ENCODE data around the gene LTA. TPM values are rescaled to one million over a fixed set of nuclear protein-coding genes. Genes with fewer than 3 reads are reported as not detected.

Gene LTA
- total RNA-seq, 6 donors from 2014 or later, result 1.6 to 1.8 TPM; not detected in 4

- Histone ChIP-seq H3K27ac (peak overlapping the region; percentile 43 to 84 (median 66)), H3K9me3 (no peaks in the 10 kb centered on the region), H3K36me3 (no peaks in the 10 kb centered on the region), H3K4me3 (no peak overlapping the region), H3K4me1 (peaks cover 22 to 50% (median 31%) of the 10 kb centered on the region in 4 donors), H3K27me3 (no peaks in the 10 kb centered on the region)
- WGBS, 2 donors, result 57 to 64% methylated on average over 2 of the region's 2 CpGs
- TF ChIP-seq EP300 (IDR thresholded peaks at IDR 0.05), result no peak
- peak in 4 of 6 experiments; percentile 4 to 27 (median 12) for TF ChIP-seq CTCF (IDR thresholded peaks at IDR 0.05)
- no peak for DNase-seq
- no peak for ATAC-seq (ENCODE audit: low FRiP score in 2 of 2)
These were observed 13.4 kb downstream of the LTA start for GRCh38 chr6:31585491-31585890.

- no peaks in the 10 kb centered on the region for H3K9me3 ChIP-seq
- ATAC-seq (ENCODE audit: low FRiP score in 2 of 2), result peak; percentile 48 to 68
- H3K4me1 ChIP-seq, result peaks cover 20 to 45% (median 30%) of the 10 kb centered on the region in 4 donors
- 23 to 24% methylated on average over 1 of the region's 1 CpG for WGBS, 2 donors
- H3K27me3 ChIP-seq, result no peaks in the 10 kb centered on the region
- peak in 1 of 2 donors; percentile 63 for DNase-seq
- H3K4me3 ChIP-seq, result peak within 1 kb of the TSS in 2 of 4 donors; percentile 22 to 34
- no peaks in the 10 kb centered on the region for H3K36me3 ChIP-seq
- H3K27ac ChIP-seq, result peak within 1 kb of the TSS; percentile 43 to 84 (median 66)
- TF ChIP-seq POLR2A (IDR thresholded peaks at IDR 0.05) (peak in 1 of 4 donors; percentile 7), POLR2AphosphoS5 (IDR thresholded peaks at IDR 0.05) (no peak), EP300 (IDR thresholded peaks at IDR 0.05) (no peak)
These were observed 13.9 kb downstream of the LTA start, which contains the start of gene LST1 for GRCh38 chr6:31586008-31586407. TSS of gene LST1 (plus strand) at chr6:31586277. CDS start at chr6:31587300, 1,023 bp downstream.

- DNase-seq (peak; percentile 51 to 75), ATAC-seq (ENCODE audit: low FRiP score in 2 of 2) (peak; percentile 69 to 78)
- WGBS, 2 donors, result 48 to 53% methylated on average over 7 to 8 of the region's 9 CpGs
- Histone ChIP-seq H3K4me3 (peak overlapping the region in 2 of 4 donors; percentile 22 to 34), H3K27ac (peak overlapping the region; percentile 43 to 84 (median 66)), H3K9me3 (no peaks in the 10 kb centered on the region), H3K36me3 (no peaks in the 10 kb centered on the region), H3K27me3 (no peaks in the 10 kb centered on the region), H3K4me1 (peaks cover 17 to 40% (median 27%) of the 10 kb centered on the region in 4 donors)
- TF ChIP-seq CTCF (IDR thresholded peaks at IDR 0.05) (no peak), POLR2AphosphoS5 (IDR thresholded peaks at IDR 0.05) (no peak), POLR2A (IDR thresholded peaks at IDR 0.05) (no peak), EP300 (IDR thresholded peaks at IDR 0.05) (no peak)
These were observed 14.7 kb downstream of the LTA start for GRCh38 chr6:31586599-31587281.

- WGBS, 2 donors, result 59 to 64% methylated on average over 11 to 12 of the region's 12 CpGs
- H3K4me3 ChIP-seq, result peak overlapping the region in 3 of 4 donors; percentile 9 to 34 (median 22)
- TF ChIP-seq POLR2A (IDR thresholded peaks at IDR 0.05), result no peak
- no peak for TF ChIP-seq EP300 (IDR thresholded peaks at IDR 0.05)
- TF ChIP-seq POLR2AphosphoS5 (IDR thresholded peaks at IDR 0.05), result no peak
- no peak for TF ChIP-seq CTCF (IDR thresholded peaks at IDR 0.05)
- peak overlapping the region; percentile 43 to 84 (median 66) for H3K27ac ChIP-seq
- no peaks in the 10 kb centered on the region for H3K9me3 ChIP-seq
- no peaks in the 10 kb centered on the region for H3K36me3 ChIP-seq
- no peaks in the 10 kb centered on the region for H3K27me3 ChIP-seq
- DNase-seq (no peak), ATAC-seq (ENCODE audit: low FRiP score in 2 of 2) (no peak)
- peaks cover 8 to 32% (median 18%) of the 10 kb centered on the region in 4 donors for H3K4me1 ChIP-seq
These were observed 16.0 kb downstream of the LTA start for GRCh38 chr6:31587791-31588777.

All from upper lobe of left lung (tissue), 6 donors.